Adrenal gland (tissue), 12 donors: ENCODE data around the gene UBASH3B. TPM values are rescaled to one million over a fixed set of nuclear protein-coding genes. Genes with fewer than 3 reads are reported as not detected.

Experiments
- DNase-seq, 7 donors: peaks; one replicate each; pipeline ENCODE4 v3.0.0-alpha.2; 2019 to 2020
- H3K27ac ChIP-seq, 5 donors: fragments of 200-600 bp; sonication (generic) in 4 of 5; 1 replicate in 3 of 5; 2 replicates in 2 of 5; pipeline versions ENCODE4 v1.5.1 to v1.8.0; 2016 to 2020; ENCODE audit warnings: mild to moderate bottlenecking in 1 of 5
- H3K27me3 ChIP-seq: fragments of 200-600 bp; 2 replicates; pipeline ENCODE4 v1.8.0; 2021
- H3K36me3 ChIP-seq, 2 donors: fragments of 200-600 bp; replicated peaks in 1 of 2; 1 replicate in 1 of 2; 2 replicates in 1 of 2; pipeline versions ENCODE4 v1.5.1 to v1.8.0; 2018 to 2022
- H3K4me1 ChIP-seq, 2 donors: fragments of 200-600 bp; replicated peaks in 1 of 2; 1 replicate in 1 of 2; 2 replicates in 1 of 2; pipeline versions ENCODE4 v1.5.1 to v1.8.0; 2018 to 2021
- H3K4me3 ChIP-seq, 4 donors: fragments of 200-600 bp; sonication (generic) in 3 of 4; one replicate each; pipeline ENCODE4 v1.5.1; 2016 to 2018
- H3K9me3 ChIP-seq, 3 donors: fragments of 200-600 bp; sonication (generic) in 1 of 3; replicated peaks in 1 of 3; 1 replicate in 2 of 3; 2 replicates in 1 of 3; pipeline versions ENCODE4 v1.5.1 to v1.8.0; 2016 to 2021
- POLR2A ChIP-seq, 2 donors: fragments of 450-650 bp; IDR thresholded peaks; one replicate each; pipeline ENCODE4 v1.6.1; 2017; ENCODE audit warnings: antibody characterized with exemption in 2 of 2, mild to moderate bottlenecking in 2 of 2, moderate library complexity in 1 of 2
- WGBS, 4 donors: extraction: QIAGEN DNeasy Blood & Tissue Kit in 2 of 4; methylation state at CpG; one replicate each; pipeline versions ENCODE4 v1.1.5 to v1.1.7; 2013 to 2017; 5-methylcytosine and 5-hydroxymethylcytosine counted together
- intact Hi-C, 2 donors: fragments of 100-400 bp; cut with DNase I; formaldehyde crosslinking; loops; one replicate each; pipeline versions ENCODE4 v1.14.1 to v1.15.0; 2022 to 2023
- polyA plus RNA-seq, 3 donors: library from polyadenylated mRNA; stranded (reverse); fragments of 200-250 nt in 2 of 3; fragments of 350-450 nt in 1 of 3; fragmentation: Illumina TruSeq in 1 of 3; extraction: RNeasy Lipid Tissue Mini Kit (QIAGEN cat#74804) in 1 of 3; gene quantifications; one replicate each; pipeline ENCODE4 v1.2.3, GENCODE V29; 2013 to 2014
- total RNA-seq, 9 donors: library from RNA; depleted of rRNA in 4 of 9; stranded (reverse); fragments of >200 nt in 4 of 9; fragments of 120-200 nt in 1 of 9; fragmentation: NEBNext Ultra II Directional in 1 of 9; extraction: Animal tissue kit (Norgen Biotek cat#: 25700) in 1 of 9; gene quantifications; one replicate each; pipeline versions ENCODE4 v1.1.0 to v1.2.4, GENCODE V29; 2013 to 2023
- TF ChIP-seq, protein P1 (sequence below), 6 experiments: fragments of 450-650 bp in 4 of 6; fragments of 200-600 bp in 2 of 6; sonication (generic) in 1 of 6; IDR thresholded peaks; 1 replicate in 5 of 6; 2 replicates in 1 of 6; pipeline versions ENCODE4 v1.5.1 to v1.8.0; 2016 to 2021; ENCODE audit warnings: antibody characterized with exemption in 6 of 6, mild to moderate bottlenecking in 2 of 6, moderate library complexity in 1 of 6
- donor health status: healthy with polysubstance abuse.
- donor health status: Bipolar disorder and iron deficiency.
- donor health status: DM: yes; HTN: yes; CAD: no.
- donor health status: DM: no; HTN: no; CAD: no.
- donor health status: DM: no; HTN: no; CAD: no.
- donor health status: DM: yes; HTN: yes; CAD: no.

Gene UBASH3B
- total and polyA plus RNA-seq, 12 donors = 0.57 to 21.5 (median 5.6) TPM

DNA sequence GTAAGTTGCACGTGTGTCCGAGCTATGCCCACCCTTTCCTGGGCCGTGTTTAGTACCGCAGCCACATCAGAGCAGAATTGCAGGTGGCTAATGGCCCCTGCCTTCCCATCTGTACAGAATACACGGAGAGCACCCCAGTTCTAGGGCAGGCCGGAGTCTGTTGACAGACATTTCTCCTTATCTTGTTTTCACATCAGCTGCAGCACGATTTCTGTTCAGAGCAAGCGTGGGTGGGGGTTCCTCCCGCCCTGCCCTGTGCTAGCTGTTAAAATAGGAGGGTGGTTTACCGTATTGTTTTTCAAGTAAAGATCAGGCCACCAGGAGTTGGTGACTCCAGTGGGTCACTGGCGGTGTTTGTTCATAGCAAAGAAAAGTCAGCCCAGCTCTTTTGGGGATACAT lies 41.1 kb downstream of the UBASH3B start:
- Histone ChIP-seq H3K9me3 (no peaks in the 10 kb centered on the region), H3K27me3 (no peaks in the 10 kb centered on the region), H3K27ac (no peak overlapping the region), H3K4me3 (no peak overlapping the region), H3K36me3 (no peaks in the 10 kb centered on the region), H3K4me1 (peaks cover 0 to 6% of the 10 kb centered on the region in 2 donors)
- WGBS, 4 donors = 58 to 79% (median 69%) methylated on average over 11 of the region's 11 CpGs
- no peak for DNase-seq
- TF ChIP-seq, protein P1, sequence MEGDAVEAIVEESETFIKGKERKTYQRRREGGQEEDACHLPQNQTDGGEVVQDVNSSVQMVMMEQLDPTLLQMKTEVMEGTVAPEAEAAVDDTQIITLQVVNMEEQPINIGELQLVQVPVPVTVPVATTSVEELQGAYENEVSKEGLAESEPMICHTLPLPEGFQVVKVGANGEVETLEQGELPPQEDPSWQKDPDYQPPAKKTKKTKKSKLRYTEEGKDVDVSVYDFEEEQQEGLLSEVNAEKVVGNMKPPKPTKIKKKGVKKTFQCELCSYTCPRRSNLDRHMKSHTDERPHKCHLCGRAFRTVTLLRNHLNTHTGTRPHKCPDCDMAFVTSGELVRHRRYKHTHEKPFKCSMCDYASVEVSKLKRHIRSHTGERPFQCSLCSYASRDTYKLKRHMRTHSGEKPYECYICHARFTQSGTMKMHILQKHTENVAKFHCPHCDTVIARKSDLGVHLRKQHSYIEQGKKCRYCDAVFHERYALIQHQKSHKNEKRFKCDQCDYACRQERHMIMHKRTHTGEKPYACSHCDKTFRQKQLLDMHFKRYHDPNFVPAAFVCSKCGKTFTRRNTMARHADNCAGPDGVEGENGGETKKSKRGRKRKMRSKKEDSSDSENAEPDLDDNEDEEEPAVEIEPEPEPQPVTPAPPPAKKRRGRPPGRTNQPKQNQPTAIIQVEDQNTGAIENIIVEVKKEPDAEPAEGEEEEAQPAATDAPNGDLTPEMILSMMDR (IDR thresholded peaks at IDR 0.05) = no peak
- TF ChIP-seq POLR2A (IDR thresholded peaks at IDR 0.05) = no peak
- intact Hi-C loops = no loop called here

GRCh38 chr11:122697636-122698167 lies 42.2 kb downstream of the UBASH3B start:
- TF ChIP-seq POLR2A (IDR thresholded peaks at IDR 0.05) = no peak
- TF ChIP-seq, protein P1 (IDR thresholded peaks at IDR 0.05) = no peak
- Histone ChIP-seq H3K4me3 (no peak overlapping the region), H3K9me3 (no peaks in the 10 kb centered on the region), H3K4me1 (no peaks in the 10 kb centered on the region), H3K27ac (no peak overlapping the region), H3K36me3 (no peaks in the 10 kb centered on the region), H3K27me3 (no peaks in the 10 kb centered on the region)
- 67 to 84% (median 74%) methylated on average over 8 of the region's 8 CpGs for WGBS, 4 donors
- DNase-seq = peak in 2 of 7 donors; percentile 16 to 17
- intact Hi-C loops = no loop called here

DNA sequence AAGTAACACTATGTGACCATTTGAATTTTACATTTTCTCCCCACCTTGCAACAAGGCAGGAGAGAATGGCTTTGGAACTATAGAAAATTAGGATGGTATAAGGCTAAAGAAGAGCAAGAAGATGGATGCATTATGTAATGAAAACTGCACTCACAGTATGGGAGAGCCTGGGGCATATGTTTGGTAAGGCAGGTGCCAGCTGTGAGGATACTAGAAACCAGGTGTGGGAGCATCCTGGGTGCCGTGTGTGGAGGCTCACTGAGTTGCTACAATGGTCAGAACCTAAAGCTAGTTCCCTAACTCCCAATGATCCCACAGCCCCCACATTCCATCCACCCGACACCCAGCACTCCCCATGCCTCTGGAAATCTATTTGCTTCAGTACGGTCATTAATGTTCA lies 42.9 kb downstream of the UBASH3B start:
- Histone ChIP-seq H3K27ac (no peak overlapping the region), H3K4me3 (no peak overlapping the region), H3K4me1 (no peaks in the 10 kb centered on the region), H3K27me3 (no peaks in the 10 kb centered on the region), H3K9me3 (no peaks in the 10 kb centered on the region), H3K36me3 (no peaks in the 10 kb centered on the region)
- intact Hi-C loops = no loop called here
- no peak for TF ChIP-seq POLR2A (IDR thresholded peaks at IDR 0.05)
- TF ChIP-seq, protein P1 (IDR thresholded peaks at IDR 0.05) = no peak
- DNase-seq = no peak
- 79 to 87% (median 86%) methylated on average over 3 of the region's 3 CpGs for WGBS, 4 donors

DNA sequence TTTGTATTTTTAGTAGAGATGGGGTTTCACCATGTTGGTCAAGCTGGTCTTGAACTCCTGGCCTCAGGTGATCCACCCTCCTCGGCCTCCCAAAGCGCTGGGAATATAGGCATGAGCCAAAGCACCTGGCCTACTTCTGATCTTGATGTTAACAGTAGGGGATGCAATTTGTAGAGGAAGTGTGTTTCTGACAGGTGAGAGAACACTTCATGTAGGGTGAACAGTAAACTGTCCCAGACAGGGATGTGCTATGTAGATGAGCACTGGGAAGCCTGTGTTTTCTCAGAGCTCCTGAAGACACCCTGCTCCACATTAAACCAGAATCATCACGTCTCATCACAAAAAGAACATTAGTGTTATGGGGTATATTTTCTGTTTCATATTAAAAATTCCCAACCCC lies 45.1 kb downstream of the UBASH3B start:
- no peak overlapping the region for H3K4me3 ChIP-seq

More for the DNA sequence above, 45.1 kb downstream of the UBASH3B start:
- 85 to 90% (median 86%) methylated on average over 3 of the region's 3 CpGs for WGBS, 4 donors
- H3K36me3 ChIP-seq = no peaks in the 10 kb centered on the region
- DNase-seq = no peak
- intact Hi-C loops = no loop called here
- no peak overlapping the region for H3K27ac ChIP-seq
- H3K4me1 ChIP-seq = no peaks in the 10 kb centered on the region
- no peaks in the 10 kb centered on the region for H3K9me3 ChIP-seq
- no peaks in the 10 kb centered on the region for H3K27me3 ChIP-seq
- TF ChIP-seq, protein P1 (IDR thresholded peaks at IDR 0.05) = no peak
- no peak for TF ChIP-seq POLR2A (IDR thresholded peaks at IDR 0.05)
